Prostate gland (tissue), 2 donors: ENCODE results near the gene PIK3CD. TPM values are rescaled to one million over a fixed set of nuclear protein-coding genes. Genes with fewer than 3 reads are reported as not detected.

Source experiments
- DNase-seq: peaks from one replicate; pipeline ENCODE4 v3.0.0-alpha.2; 2019; ENCODE audit warnings: low spot score
- H3K27ac ChIP-seq, 2 donors: fragments of 200-600 bp; sonication (generic); 2 replicates each; pipeline ENCODE4 v1.5.1; 2017 to 2019
- H3K27me3 ChIP-seq: fragments of 200-600 bp; sonication (generic); replicated peaks from 2 replicates; pipeline ENCODE4 v1.5.1; 2019; ENCODE audit not compliant: insufficient read depth
- H3K36me3 ChIP-seq, 2 donors: fragments of 200-600 bp; sonication (generic); 1 replicate in 1 of 2; 2 replicates in 1 of 2; pipeline versions ENCODE4 v1.5.1 to v1.8.1; 2017 to 2019
- H3K4me1 ChIP-seq: fragments of 200-600 bp; sonication (generic); replicated peaks from 2 replicates; pipeline ENCODE4 v1.5.1; 2019
- H3K4me3 ChIP-seq, 2 donors: fragments of 200-600 bp; sonication (generic); 2 replicates each; pipeline ENCODE4 v1.5.1; 2017 to 2019
- H3K9me3 ChIP-seq: fragments of 200-600 bp; sonication (generic); 2 replicates; pipeline ENCODE4 v1.5.1; 2017
- POLR2A ChIP-seq: fragments of 450-650 bp; IDR thresholded peaks from one replicate; pipeline ENCODE4 v1.6.1; 2016; ENCODE audit warnings: antibody characterized with exemption, mild to moderate bottlenecking
- POLR2AphosphoS5 ChIP-seq: sonication (generic); formaldehyde crosslinking; IDR thresholded peaks from one replicate; pipeline ENCODE4 v1.6.1; 2017; ENCODE audit warnings: antibody characterized with exemption
- WGBS: methylation state at CpG from one replicate; pipeline ENCODE4 v1.1.5; 2018; 5-methylcytosine and 5-hydroxymethylcytosine counted together
- intact Hi-C: fragments of 100-400 bp; cut with DNase I; formaldehyde crosslinking; loops from one replicate; pipeline ENCODE4 v1.14.2; 2022
- total RNA-seq, 2 donors: library from RNA; depleted of rRNA; stranded (reverse); fragments of >200 nt; gene quantifications; one replicate each; pipeline ENCODE4 v1.1.0, GENCODE V29; 2016
- TF ChIP-seq, protein P1 (sequence below), 4 experiments: fragments of 200-600 bp in 2 of 4; fragments of 450-650 bp in 2 of 4; sonication (generic) in 2 of 4; IDR thresholded peaks; 1 replicate in 3 of 4; 2 replicates in 1 of 4; pipeline ENCODE4 v1.5.1; 2016 to 2019; ENCODE audit warnings: antibody characterized with exemption in 4 of 4, mild to moderate bottlenecking in 2 of 4, moderate library complexity in 2 of 4

PIK3CD gene
- total RNA-seq, 2 donors from 2014 or later = 5.3 to 12.9 TPM

DNA sequence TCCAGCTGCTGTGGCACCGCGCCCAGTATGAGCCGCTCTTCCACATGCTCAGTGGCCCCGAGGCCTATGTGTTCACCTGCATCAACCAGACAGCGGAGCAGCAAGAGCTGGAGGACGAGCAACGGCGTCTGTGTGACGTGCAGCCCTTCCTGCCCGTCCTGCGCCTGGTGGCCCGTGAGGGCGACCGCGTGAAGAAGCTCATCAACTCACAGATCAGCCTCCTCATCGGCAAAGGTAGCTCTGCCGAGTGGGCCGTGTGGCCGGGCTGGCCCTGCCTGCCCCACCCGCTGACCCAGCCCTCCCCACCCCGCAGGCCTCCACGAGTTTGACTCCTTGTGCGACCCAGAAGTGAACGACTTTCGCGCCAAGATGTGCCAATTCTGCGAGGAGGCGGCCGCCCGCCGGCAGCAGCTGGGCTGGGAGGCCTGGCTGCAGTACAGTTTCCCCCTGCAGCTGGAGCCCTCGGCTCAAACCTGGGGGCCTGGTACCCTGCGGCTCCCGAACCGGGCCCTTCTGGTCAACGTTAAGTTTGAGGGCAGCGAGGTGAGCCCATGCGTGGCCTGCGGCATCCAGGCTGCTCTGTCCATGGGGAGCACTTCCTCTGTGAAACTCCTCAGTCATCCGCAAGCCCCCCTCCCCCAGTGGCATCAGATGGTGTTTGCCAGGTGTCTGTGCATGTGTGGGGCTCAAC is 64.2 kb downstream of the PIK3CD start:
- TF ChIP-seq POLR2A = no peak
- no peak for TF ChIP-seq POLR2AphosphoS5
- TF ChIP-seq, protein P1, sequence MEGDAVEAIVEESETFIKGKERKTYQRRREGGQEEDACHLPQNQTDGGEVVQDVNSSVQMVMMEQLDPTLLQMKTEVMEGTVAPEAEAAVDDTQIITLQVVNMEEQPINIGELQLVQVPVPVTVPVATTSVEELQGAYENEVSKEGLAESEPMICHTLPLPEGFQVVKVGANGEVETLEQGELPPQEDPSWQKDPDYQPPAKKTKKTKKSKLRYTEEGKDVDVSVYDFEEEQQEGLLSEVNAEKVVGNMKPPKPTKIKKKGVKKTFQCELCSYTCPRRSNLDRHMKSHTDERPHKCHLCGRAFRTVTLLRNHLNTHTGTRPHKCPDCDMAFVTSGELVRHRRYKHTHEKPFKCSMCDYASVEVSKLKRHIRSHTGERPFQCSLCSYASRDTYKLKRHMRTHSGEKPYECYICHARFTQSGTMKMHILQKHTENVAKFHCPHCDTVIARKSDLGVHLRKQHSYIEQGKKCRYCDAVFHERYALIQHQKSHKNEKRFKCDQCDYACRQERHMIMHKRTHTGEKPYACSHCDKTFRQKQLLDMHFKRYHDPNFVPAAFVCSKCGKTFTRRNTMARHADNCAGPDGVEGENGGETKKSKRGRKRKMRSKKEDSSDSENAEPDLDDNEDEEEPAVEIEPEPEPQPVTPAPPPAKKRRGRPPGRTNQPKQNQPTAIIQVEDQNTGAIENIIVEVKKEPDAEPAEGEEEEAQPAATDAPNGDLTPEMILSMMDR (IDR thresholded peaks at IDR 0.05) = no peak
- Histone ChIP-seq H3K36me3 (no peaks in the 10 kb centered on the region), H3K4me1 (no peaks in the 10 kb centered on the region), H3K27me3 (no peaks in the 10 kb centered on the region), H3K4me3 (no peak overlapping the region), H3K9me3 (no peaks in the 10 kb centered on the region), H3K27ac (no peak overlapping the region)
- intact Hi-C loops = no loop called here
- DNase-seq = no peak
- WGBS = 86% methylated on average over 39 of the region's 40 CpGs

DNA sequence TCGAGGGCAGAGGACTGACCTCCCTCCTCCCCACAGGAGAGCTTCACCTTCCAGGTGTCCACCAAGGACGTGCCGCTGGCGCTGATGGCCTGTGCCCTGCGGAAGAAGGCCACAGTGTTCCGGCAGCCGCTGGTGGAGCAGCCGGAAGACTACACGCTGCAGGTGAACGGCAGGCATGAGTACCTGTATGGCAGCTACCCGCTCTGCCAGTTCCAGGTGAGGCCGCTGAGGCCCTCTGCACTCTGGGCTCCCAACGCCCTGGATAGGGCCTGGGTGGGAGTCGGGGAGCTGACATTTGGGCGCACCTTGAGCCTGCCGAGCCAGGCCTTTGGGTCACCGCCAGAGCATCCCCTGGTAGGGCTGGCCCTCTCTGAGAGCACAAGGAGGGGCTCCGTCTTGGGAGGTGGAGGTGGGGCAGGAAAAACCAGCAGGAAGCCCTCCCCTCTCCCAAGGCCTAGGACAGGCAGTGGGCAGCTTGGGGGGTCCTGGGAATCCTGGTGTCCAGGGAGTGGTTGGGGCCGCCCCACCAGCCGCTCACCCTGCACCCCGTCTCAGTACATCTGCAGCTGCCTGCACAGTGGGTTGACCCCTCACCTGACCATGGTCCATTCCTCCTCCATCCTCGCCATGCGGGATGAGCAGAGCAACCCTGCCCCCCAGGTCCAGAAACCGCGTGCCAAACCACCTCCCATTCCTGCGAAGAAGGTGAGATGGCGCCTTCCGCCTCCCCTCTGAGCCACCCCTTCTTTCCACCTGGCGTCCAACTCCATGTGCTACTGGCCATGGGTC is 65.1 kb downstream of the PIK3CD start:
- Histone ChIP-seq H3K9me3 (no peaks in the 10 kb centered on the region), H3K27me3 (no peaks in the 10 kb centered on the region), H3K36me3 (no peaks in the 10 kb centered on the region), H3K4me3 (peak overlapping the region in 1 of 2 donors; percentile 1), H3K27ac (no peak overlapping the region), H3K4me1 (no peaks in the 10 kb centered on the region)
- 90% methylated on average over 29 of the region's 29 CpGs for WGBS
- DNase-seq = no peak
- intact Hi-C loops = no loop called here
- no peak for TF ChIP-seq POLR2AphosphoS5
- no peak for TF ChIP-seq POLR2A
- TF ChIP-seq, protein P1 (IDR thresholded peaks at IDR 0.05) = no peak

DNA sequence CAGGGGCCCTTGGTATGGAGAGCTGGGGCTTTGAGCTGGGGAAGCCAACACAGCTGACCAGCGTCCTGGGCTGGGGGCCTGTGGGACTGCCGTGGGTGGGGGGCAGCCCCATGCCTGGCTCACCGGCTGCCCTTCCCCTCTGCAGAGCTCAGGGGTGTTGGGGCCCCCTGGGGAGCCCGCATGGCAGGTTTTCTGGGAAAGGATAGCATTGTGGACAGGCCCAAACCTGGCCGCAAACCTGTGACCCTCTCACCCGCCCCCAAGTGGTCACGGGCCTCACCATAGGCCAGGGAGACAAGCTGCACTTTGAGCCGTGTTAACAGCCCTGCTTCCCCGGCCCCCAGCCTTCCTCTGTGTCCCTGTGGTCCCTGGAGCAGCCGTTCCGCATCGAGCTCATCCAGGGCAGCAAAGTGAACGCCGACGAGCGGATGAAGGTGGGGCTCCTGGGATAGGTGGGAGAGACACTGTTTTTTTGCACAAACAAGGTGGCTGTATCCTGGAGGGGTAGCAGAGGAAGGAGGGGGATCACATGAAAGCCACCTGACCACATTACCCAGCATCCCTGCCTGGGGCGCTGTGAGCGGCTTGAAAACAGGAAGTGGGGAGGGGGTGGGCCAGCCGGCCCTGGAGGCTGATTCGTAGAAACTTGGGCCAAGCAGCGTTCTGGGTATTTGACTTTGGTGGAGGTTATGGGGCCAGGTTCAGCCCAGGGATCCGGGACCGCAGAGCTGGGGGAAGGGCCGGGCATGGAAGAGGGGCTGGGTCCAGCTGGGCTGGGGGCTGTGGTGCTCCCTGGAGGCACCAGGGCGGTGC is 65.9 kb downstream of the PIK3CD start:
- Histone ChIP-seq H3K4me3 (peak overlapping the region in 1 of 2 donors; percentile 1), H3K27me3 (no peaks in the 10 kb centered on the region), H3K4me1 (no peaks in the 10 kb centered on the region), H3K9me3 (no peaks in the 10 kb centered on the region), H3K36me3 (no peaks in the 10 kb centered on the region), H3K27ac (no peak overlapping the region)
- intact Hi-C loops = no loop called here
- DNase-seq = peak; percentile 49
- WGBS = 30% methylated on average over 25 of the region's 25 CpGs
- no peak for TF ChIP-seq POLR2A
- TF ChIP-seq POLR2AphosphoS5 = no peak
- TF ChIP-seq, protein P1 (IDR thresholded peaks at IDR 0.05) = no peak

DNA sequence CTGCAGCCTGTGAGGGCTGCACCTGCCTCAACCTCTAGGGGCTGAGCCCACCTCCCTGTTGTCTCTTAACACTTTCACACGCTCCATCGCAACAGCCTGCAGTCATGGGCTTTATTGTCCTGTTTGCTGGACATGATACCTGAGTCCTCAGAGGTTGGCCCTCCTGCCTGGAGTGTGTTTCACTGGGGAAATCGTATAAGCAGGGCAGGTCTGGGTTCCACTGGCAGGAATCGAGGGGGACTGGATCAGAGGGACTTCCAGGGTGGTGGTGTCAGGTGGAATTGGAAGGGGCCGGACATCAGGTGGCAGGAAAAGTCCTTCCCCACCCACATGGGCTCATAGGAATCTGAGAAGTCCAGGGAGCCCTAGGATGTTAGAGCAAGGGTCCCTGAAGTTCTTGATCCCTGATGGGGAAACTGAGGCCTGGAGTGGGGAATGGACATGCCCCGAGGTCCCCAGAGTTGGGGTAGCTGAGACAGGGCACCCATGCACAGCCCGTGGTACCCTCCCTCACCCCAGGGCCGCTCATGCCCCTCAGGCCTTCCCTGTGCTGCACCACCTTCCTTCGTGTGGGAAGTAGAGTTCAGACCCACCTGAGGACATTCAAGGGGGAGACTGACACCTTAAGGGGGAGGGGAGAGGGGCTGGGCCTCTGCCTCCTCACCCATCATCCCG is 66.6 kb downstream of the PIK3CD start:
- H3K9me3 ChIP-seq = no peaks in the 10 kb centered on the region
- intact Hi-C loops = no loop called here
- no peaks in the 10 kb centered on the region for H3K27me3 ChIP-seq
- peaks cover 0 to 5% of the 10 kb centered on the region in 2 donors for H3K36me3 ChIP-seq
- 85% methylated on average over 10 of the region's 10 CpGs for WGBS
- no peak for TF ChIP-seq POLR2A
- TF ChIP-seq POLR2AphosphoS5 = no peak
- TF ChIP-seq, protein P1 (IDR thresholded peaks at IDR 0.05) = no peak
- no peak overlapping the region for H3K27ac ChIP-seq
- H3K4me1 ChIP-seq = no peaks in the 10 kb centered on the region
- no peak for DNase-seq
- H3K4me3 ChIP-seq = no peak overlapping the region
